HG02840 (cell line): ENCODE data around the gene MANF.
"Not testable (repeated sequence)": the region's sequence is repeated elsewhere in the genome, so short reads cannot be mapped to it uniquely, and the experiment has no call there.

Experiments
- ATAC-seq: cut with Tn5 transposase; IDR thresholded peaks from one replicate; pipeline ENCODE4 v1.9.1; 2021; ENCODE audit warnings: mild to moderate bottlenecking, moderate library complexity, moderate number of reproducible peaks; ENCODE audit not compliant: unreplicated experiment, low FRiP score

MANF gene

DNA sequence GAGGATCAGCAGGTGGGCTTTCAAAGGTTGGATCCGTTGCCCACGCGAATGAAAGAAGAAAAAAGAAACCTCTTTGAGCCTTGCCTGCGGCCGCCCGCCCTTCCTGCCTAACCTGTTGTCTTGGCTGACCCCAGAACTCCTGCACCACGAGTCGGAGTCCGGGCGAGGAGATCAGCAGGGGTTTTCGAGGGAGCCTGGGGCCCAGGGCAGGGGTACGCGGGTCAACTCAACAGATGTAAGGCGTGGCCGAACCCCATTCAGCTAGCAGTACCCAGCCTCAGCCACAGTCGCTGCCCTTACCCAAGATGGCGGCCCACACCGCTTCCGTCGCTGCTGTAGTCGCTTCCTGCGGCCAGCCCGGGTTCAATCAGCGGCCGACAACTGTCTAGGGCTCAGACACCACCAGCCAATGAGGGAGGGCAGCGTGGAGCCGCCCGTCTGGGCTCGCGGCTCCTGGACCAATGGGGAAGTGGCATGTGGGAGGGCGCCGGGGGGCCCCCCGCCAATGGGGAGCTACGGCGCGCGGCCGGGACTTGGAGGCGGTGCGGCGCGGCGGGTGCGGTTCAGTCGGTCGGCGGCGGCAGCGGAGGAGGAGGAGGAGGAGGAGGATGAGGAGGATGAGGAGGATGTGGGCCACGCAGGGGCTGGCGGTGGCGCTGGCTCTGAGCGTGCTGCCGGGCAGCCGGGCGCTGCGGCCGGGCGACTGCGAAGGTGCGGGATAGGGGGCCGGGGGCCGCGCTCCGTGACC, at the start of gene MANF:
TSS of gene MANF (plus strand) at position 566 of the 748 bp plus-strand sequence. CDS start at position 618, 52 bp downstream.
- ATAC-seq: peak; percentile 95

DNA sequence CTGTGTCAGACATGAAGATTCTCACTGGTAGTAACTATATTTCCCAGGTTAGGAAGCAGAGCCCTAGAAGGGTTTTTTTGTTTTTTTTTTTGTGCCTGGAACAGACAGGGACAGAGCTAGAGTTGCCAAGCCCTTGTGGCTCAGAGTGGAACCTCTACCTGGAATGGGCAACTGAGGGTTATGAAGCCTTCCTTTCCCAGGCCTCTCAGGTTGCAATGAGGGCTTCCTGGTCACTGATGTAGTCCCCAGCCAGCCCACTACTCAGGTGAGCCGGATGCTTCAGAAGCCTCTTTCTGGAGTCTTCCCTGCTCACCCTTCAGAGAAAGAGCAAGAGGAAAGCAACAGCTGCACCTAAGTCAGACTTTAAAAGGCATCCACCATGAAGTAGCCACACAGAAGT, 48.8 kb upstream of the MANF start:
- no peak for ATAC-seq

DNA sequence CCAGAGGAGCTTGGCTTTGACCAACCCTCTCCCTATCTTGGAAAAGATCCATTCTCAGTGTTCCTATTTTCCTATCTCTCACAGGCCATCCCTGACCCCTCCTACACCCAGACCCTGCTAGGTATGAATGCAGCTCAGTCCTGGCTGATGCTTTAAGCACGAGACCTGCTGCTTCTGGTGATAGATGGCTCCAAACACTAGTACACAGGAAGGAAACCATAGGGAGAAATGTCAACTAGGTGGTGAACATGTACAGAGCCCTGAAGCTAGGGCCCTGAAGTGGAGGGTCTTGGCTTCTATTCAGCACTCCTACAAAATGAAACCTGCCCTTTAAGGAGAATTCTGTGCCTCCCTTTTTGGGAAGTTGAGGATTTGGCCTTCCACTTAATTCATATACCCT, 47.4 kb upstream of the MANF start:
- ATAC-seq: no peak

DNA sequence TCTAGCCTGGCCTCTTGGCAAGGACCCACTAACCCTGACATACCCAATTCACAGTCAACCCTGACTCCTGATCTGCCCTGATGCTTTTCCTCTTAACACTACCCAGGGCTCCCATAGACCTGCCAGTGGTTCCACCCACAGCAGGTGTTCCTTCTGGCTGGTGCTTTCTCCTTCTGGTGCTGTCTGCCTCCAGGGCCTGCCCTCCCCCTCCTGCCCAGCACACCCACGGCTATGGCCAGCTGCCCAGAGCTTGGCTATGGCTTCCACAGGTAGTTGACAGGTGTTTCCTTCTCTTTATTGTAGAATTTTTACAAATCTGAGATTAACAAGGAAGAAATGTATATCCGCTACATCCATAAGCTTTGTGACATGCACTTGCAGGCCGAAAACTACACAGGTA, 46.5 kb upstream of the MANF start:
- no peak for ATAC-seq

DNA sequence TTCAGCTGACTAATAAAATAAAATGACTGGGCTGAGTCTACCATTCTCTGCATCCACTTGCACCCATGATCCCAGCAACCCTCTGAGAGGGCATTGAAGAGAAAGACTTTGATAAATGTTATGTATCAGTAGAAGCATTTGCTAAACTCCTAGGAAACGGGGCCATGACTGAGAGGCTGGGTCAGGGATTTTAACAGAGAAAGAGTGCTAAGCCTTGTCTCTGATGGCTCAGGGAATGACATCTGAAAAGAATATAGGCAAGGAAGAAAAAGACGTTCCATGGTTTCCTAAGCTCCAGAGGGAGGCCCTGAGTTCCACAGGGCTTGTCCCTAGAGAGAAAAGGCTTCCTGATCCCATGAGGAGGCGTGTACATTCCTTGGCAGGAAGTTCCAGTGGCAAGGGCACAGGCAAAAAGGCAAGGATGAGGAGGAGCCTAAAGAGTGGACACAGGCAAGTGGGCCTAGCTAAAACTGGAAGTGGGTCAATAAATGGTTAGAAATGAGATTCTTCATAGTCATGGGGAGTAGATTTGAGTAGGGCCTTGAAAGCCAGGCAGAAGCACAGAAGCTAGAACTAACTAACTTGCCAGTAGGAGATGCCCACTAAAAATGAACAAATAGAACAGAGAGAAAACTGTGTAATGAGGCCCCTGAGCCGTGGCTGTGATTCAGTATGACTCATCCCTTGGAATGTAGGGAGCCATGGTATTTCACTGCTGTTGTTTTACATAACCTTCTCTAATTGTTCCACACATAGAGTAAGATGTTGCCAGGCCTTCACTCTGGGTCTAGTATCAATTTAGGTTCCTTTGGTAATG, 44.9 kb upstream of the MANF start:
- ATAC-seq: no peak

DNA sequence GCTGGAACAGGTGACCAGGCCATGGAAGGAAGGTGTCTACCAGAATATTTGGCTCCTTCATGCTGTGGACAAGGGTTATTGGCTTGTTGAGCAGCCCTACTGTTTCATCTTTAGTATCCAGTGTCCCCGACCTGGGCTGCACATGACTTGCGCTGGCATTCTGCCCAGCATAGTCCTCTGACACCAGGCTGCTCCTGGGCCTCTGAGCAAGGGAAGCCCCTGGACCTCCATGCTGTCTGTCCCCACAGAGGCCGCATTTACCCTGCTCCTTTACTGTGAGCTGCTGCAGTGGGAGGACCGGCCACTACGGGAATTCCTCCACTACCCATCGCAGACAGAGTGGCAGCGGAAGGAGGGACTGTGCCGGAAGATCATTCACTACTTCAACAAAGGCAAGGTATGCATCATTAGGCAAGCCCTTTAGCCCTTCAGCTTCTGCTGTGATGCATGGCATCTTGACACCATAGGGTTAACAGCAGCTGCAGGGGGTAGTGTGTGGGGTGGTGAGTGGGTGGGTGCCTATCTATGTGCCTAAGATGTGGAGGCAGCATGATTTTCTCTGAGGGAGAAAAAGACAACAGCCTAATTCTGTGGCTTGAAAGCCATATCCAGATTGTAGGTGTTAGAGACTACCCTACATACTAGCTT, 44.0 kb upstream of the MANF start:
- no peak for ATAC-seq

DNA sequence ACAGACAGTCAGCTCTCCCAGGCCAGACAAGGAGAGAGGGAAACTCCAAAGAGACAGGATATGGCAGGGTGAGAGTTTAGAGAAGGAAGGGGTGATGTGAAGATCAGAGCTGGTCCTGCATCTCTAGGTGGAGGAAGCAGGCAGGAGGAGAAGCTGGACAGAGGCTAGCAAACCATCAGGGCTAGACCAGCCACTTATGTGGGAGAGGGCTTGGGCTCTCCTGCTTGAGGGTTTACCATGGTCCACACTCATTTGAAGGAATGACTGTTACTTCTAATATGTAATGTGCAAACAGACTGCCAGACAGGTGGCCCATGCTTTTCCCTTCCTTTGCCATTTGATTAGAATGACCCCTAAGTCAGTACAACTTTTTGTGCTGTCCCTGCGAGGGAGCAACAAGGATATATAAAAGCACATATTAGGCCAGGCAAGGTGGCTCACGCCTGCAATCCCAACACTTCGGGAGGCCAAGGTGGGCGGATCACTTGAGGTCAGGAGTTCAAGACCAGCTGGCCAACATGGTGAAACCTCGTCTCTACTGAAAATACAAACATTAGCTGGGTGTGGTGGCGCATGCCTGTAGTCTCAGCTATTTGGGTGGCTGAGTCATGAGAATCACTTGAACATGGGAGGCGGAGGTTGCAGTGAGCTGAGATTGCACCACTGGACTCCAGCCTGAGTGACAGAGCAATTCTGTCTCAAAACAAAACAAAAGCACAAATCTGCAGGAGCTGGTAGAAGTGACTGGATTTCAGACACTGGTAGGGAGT, 41.0 kb upstream of the MANF start:
- no peak for ATAC-seq

DNA sequence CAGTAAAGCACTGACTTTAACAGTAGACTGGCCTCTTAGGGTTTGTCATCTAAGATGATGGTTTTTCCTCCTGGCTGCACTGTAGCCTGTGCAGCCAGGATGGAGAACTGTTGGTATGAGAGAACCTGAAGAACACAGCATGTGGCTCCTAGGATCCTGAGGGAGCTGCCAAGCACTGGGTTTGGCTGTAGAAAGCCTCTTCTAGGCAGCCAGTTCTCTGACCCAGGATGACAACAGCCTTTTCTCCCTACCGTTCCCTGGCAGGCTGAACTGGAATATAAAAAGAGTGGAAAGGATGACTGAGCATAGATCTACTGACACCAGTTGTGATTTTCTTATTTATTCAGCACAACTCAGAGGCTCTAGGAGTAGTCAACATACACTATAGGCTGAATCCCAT, 34.3 kb upstream of the MANF start:
- ATAC-seq: no peak

DNA sequence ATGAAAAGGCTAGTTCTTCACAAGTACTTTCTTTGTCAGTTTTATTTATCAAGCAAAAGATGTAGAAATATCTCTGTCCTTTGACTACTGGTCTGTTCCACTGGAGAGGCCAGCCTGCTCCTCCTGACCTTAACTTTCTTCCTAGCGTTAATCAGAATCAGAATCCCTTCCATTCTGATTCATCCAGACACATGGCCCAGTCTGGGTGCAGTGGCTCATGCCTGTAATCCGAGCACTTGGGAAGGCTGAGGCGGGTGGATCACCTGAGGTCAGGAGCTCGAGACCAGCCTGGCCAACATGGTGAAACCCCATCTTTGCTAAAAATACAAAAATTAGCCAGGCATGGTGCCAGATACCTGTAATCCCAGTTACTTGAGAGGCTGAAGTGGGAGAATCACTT, 32.0 kb upstream of the MANF start:
- ATAC-seq: no peak

DNA sequence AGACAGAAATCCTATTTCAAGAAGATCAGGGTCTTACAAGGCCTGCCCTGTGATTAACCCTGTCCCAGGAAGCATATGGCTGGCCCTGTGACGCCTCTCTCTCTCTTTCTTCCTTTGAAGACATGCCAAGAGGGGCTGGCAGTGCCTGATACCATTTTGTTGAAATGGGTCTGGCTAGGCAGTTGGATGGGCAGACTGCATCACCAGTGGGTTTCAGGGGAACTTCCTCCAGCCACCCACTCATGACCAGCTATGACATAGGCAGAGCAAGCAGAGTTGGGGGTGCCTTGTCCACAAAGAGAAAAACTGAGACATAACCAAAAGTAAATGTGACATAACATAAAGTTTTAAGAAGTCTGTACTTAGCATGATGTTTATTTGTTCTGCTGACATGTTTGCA, 31.4 kb upstream of the MANF start:
- no peak for ATAC-seq

DNA sequence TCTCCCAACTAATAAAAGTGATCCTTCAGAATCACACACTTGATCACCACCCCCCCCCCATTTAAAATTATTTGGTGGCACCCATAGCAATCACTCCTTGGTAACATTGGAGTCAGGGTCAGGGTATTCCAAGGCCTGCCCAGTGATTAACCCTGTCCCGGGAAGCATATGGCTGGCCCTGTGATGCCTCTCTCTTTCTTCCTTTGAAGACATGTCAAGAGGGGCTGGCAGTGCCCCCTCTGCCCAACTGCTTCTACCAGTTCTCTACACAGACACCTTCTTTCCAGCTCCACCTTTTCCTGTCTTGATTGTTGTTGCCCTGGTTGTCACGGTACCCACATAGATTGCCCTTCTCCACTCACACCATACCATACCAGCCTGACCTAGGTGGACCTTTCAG, 30.9 kb upstream of the MANF start:
- no peak for ATAC-seq

DNA sequence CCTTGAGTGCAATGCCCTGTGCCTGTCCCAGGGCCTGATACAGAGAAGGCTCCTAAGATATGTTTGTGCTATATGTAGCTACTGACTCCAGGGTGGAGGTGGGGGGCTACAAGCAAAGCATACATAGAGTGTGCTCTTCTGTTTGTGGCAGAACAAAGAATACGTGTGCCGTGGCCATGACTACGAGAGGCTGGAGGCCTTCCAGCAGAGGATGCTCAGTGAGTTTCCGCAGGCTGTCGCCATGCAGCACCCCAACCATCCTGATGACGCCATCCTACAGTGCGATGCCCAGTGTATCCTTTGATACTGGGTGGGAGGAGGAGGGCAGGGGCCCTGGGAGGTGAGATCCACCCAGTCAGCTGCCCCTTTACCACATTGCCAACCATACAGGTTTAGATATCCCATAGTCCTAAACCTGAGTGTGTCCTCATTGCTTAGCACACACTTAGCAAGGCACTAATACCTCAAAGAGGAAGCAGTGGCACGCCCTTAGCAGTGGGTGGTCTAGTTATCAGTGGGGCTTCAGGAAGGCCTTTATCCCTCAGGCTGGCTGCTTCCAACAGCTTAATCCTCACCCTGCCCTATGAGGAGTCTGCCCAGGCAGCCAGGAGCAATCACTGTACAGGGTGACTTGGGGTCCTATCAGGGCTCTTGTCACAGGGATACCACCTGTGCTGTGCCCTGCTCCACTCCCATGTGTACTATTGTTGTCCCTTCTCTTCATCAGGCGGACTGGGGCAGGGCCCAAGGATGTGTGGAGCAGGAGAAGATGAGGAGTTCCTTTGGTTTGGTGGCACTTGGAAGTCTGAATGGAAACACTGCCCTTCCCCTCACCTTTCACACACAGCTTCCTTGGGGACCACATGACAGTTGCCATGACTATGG, 30.1 kb upstream of the MANF start:
- no peak for ATAC-seq

DNA sequence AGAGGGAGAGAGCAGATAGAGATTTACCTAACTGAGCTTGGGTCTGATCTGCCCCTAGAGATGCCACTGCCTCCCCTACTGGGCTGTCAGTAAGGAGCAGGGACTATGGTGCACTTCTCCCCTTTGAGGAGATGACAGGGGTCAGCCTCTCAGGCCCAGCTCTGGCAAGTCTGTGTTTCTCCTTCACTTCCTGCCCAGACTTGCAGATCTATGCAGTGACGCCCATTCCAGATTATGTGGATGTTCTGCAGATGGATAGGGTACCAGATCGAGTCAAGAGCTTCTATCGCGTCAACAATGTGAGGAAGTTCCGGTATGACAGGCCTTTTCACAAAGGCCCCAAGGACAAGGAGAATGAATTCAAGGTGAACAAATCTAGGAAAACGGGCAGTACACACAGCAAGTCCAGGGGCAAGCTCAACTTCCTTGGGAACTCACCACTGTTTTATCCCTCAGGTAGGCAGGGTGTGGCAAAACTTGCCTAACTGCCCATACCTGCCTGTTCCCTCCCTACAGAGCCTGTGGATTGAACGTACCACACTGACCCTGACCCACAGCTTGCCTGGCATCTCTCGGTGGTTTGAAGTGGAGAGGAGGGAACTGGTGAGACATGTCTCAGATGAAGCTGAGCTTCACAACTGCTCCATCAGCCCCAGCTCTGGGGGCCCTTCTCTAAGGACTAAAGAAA, 29.1 kb upstream of the MANF start:
- ATAC-seq: no peak

DNA sequence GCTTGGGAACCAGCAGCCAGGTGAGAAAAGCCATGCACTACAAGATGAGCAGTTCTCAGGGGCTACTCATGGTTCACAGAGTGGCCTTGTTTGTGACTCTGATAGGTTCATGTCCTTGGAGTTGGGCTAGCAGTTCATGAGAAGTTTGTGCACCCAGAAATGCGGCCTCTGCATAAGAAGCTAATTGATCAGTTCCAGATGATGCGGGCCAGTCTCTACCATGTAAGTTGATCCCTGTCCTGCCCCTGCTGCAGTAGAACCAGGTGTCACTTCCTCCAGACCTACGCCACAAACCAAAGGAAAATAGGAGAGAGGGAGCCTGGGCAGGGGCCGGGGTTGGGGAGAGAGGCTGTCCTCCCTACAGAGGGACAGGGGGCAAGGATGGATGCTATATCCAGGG, 27.2 kb upstream of the MANF start:
- ATAC-seq: no peak

DNA sequence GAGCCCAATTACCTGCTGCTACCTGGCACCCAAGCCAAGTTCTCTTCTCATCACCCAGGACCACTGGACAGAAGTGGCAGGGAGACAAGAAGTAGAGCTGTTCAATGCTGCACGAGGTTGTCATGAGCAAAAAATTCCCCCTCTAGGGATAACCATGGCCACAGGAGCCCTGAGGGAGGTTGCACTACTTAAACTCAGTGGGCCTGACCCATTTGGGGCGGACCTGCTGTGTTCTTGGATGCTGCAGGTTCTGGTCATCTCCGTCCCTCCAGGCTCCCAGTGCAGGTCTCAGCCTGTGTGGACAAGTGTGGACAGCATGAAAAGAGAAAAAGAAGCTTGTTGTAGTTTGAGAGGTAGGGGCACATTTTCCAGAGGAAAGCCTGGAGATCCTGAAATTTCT, 26.1 kb upstream of the MANF start:
- no peak for ATAC-seq

DNA sequence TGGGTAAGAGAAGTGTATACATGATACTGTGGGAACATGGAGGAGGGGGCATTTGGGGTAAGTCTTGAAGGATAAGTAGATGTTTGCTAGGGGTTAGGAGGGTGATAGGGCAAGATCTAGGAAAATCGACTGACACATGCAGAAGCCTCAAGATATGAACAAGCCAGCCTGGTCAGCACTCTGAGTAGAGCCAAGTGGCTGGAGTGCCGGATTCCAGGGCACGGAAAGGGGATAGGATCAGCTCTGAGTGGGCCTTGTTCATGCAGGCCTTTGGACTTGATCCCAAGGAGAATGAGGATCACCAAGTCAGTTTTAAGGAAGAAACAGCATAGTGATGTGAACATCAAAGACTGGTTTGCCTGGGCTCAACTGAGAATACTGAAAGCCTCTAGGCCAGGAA, 24.3 kb upstream of the MANF start:
- no peak for ATAC-seq

DNA sequence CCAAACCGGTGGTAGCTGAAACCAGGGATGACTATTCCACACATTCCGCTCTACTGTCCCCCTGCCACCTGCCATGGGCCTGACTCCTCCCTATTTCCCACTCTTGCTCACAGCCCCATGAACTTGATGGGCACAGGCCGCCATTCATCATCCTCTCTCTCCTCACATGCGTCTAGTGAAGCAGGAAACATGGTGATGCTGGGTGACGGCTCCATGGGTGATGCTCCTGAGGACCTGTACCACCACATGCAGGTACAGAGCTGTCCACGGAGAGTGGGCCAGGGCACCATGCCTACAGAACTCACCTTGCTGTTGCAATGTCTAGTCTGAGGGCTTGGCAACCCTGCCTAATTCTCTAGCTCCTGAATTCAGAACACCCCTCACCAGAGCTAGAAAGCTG, 23.3 kb upstream of the MANF start:
- ATAC-seq: no peak

DNA sequence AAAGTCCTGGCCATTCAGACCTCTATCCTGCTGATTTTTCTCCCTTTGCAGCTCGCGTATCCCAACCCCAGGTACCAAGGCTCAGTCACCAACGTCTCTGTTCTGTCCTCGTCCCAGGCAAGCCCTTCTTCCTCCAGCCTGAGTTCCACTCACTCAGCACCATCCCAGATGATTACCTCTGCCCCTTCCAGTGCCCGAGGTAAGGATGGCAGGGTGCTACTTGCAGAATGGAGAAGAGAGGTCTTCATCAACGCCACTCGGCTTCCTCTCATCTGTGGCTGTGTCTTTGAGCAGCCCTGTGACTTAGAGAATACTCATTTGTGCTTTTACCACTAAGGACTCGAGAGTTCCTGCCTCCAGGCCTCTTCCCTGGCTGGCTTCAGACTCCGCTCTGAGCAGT, 22.6 kb upstream of the MANF start:
- ATAC-seq: no peak

DNA sequence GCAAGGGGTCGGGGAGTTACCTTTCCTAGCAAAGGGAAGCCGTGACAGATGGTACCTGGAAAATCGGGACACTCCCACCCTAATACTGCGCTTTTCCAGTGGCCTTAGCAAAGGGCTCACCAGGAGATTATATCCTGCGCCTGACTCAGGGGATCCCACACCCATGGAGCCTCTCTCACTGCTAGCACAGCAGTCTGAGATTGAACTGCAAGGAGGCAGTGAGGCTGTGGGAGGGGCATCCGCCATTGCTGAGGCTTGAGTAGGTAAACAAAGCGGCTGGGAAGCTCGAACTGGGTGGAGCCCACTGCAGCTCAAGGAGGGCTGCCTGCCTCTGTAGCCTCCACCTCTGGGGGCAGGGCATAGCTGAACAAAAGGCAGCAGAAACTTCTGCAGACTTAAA, 16.8 kb upstream of the MANF start:
- ATAC-seq: not testable (repeated sequence)
